Liver (tissue), 9 donors: Measurements from ENCODE around the gene SNAI3. TPM values are rescaled to one million over a fixed set of nuclear protein-coding genes. Genes with fewer than 3 reads are reported as not detected.

Experiments used
- DNase-seq: peaks from one replicate; pipeline ENCODE4 v3.0.0-alpha.2; 2017; ENCODE audit warnings: low spot score
- H3K27ac ChIP-seq, 2 donors: one replicate each; pipeline ENCODE4 v1.7.0; 2013; ENCODE audit warnings: inconsistent platforms in 2 of 2, low read length in 2 of 2, control low read depth in 1 of 2, low read depth in 1 of 2, mild to moderate bottlenecking in 1 of 2
- H3K27me3 ChIP-seq, 4 donors: one replicate each; pipeline versions ENCODE4 v1.6.1 to v1.7.0; 2013; ENCODE audit warnings: low read length in 3 of 4, inconsistent platforms in 1 of 4, mild to moderate bottlenecking in 1 of 4, moderate library complexity in 1 of 4; ENCODE audit not compliant: control insufficient read depth in 4 of 4, insufficient read depth in 4 of 4
- H3K36me3 ChIP-seq, 4 donors: one replicate each; pipeline versions ENCODE4 v1.6.1 to v1.7.0; 2013; ENCODE audit warnings: low read length in 3 of 4, mild to moderate bottlenecking in 3 of 4, low read depth in 1 of 4, moderate library complexity in 1 of 4; ENCODE audit not compliant: control insufficient read depth in 4 of 4, insufficient read depth in 3 of 4
- H3K4me1 ChIP-seq, 4 donors: one replicate each; pipeline versions ENCODE4 v1.6.1 to v1.7.0; 2013; ENCODE audit warnings: low read length in 3 of 4, mild to moderate bottlenecking in 3 of 4, moderate library complexity in 1 of 4; ENCODE audit not compliant: control insufficient read depth in 4 of 4, insufficient read depth in 4 of 4
- H3K4me3 ChIP-seq, 3 donors: one replicate each; pipeline versions ENCODE4 v1.6.1 to v1.7.0; 2013; ENCODE audit warnings: low read length in 3 of 3, control low read depth in 1 of 3, low read depth in 1 of 3, mild to moderate bottlenecking in 1 of 3
- H3K9ac ChIP-seq, 2 donors: one replicate each; pipeline ENCODE4 v1.7.0; 2013; ENCODE audit warnings: low read length in 2 of 2, mild to moderate bottlenecking in 2 of 2, moderate library complexity in 2 of 2, control low read depth in 1 of 2, low read depth in 1 of 2
- H3K9me3 ChIP-seq, 4 donors: one replicate each; pipeline versions ENCODE4 v1.6.1 to v1.7.0; 2013; ENCODE audit warnings: low read length in 3 of 4; ENCODE audit not compliant: control insufficient read depth in 4 of 4
- CTCF ChIP-seq: fragments of 150-350 bp; IDR thresholded peaks from 2 replicates; pipeline ENCODE4 v1.5.1; 2017; ENCODE audit warnings: improper control_type of control experiment, low read depth, low read length; ENCODE audit not compliant: missing input control
- EGR1 ChIP-seq, 2 donors: IDR thresholded peaks; 2 replicates each; pipeline ENCODE4 v1.6.1; 2016 to 2018; ENCODE audit warnings: antibody characterized with exemption in 2 of 2, low read depth in 2 of 2
- FOXA1 ChIP-seq: IDR thresholded peaks from 2 replicates; pipeline ENCODE4 v1.6.1; 2016; ENCODE audit warnings: antibody characterized with exemption
- FOXA2 ChIP-seq: IDR thresholded peaks from 2 replicates; pipeline ENCODE4 v1.6.1; 2016; ENCODE audit warnings: antibody characterized with exemption
- GABPA ChIP-seq, 2 donors: IDR thresholded peaks in 1 of 2; conservative IDR thresholded peaks in 1 of 2; 2 replicates each; pipeline ENCODE4 v1.6.1; 2016; ENCODE audit warnings: antibody characterized with exemption in 2 of 2, mild to moderate bottlenecking in 1 of 2, moderate library complexity in 1 of 2
- HNF4A ChIP-seq, 2 donors: conservative IDR thresholded peaks; 2 replicates each; pipeline ENCODE4 v1.6.1; 2016; ENCODE audit warnings: antibody characterized with exemption in 2 of 2, mild to moderate bottlenecking in 2 of 2
- HNF4G ChIP-seq: IDR thresholded peaks from 2 replicates; pipeline ENCODE4 v1.6.1; 2016; ENCODE audit warnings: antibody characterized with exemption
- JUND ChIP-seq, 2 donors: IDR thresholded peaks; 2 replicates each; pipeline ENCODE4 v1.6.1; 2016; ENCODE audit warnings: antibody characterized with exemption in 2 of 2
- NR2F2 ChIP-seq: IDR thresholded peaks from 2 replicates; pipeline ENCODE4 v1.6.1; 2016; ENCODE audit warnings: antibody characterized with exemption
- RAD21 ChIP-seq, 2 donors: IDR thresholded peaks; 2 replicates each; pipeline ENCODE4 v1.6.1; 2016; ENCODE audit warnings: antibody characterized with exemption in 2 of 2, mild to moderate bottlenecking in 2 of 2
- SP1 ChIP-seq: IDR thresholded peaks from 2 replicates; pipeline ENCODE4 v1.6.1; 2018; ENCODE audit warnings: antibody characterized with exemption, mild to moderate bottlenecking
- TAF1 ChIP-seq: conservative IDR thresholded peaks from 2 replicates; pipeline ENCODE4 v1.6.1; 2016; ENCODE audit warnings: antibody characterized with exemption, mild to moderate bottlenecking
- YY1 ChIP-seq: IDR thresholded peaks from 2 replicates; pipeline ENCODE4 v1.6.1; 2016; ENCODE audit warnings: antibody characterized with exemption, mild to moderate bottlenecking
- WGBS: extraction: QIAGEN DNeasy Blood & Tissue Kit; methylation state at CpG from one replicate; pipeline ENCODE4 v1.1.7; 2013; 5-methylcytosine and 5-hydroxymethylcytosine counted together
- polyA plus RNA-seq, 2 donors: library from polyadenylated mRNA; stranded (reverse) in 1 of 2; unstranded in 1 of 2; fragments of 200-250 nt in 1 of 2; fragments of >200 nt in 1 of 2; fragmentation: Nextera tagmentation in 1 of 2; extraction: Ambion mirVana in 1 of 2; gene quantifications; one replicate each; pipeline versions ENCODE4 v1.2.1 to v1.2.3, GENCODE V29; 2013 to 2015
- total RNA-seq, 2 donors: library from RNA; depleted of rRNA; stranded (reverse); fragments of >200 nt; gene quantifications; one replicate each; pipeline ENCODE4 v1.2.3, GENCODE V29; 2014
- TF ChIP-seq, protein P1 (sequence below): IDR thresholded peaks from 2 replicates; pipeline ENCODE4 v1.6.1; 2016; ENCODE audit warnings: antibody characterized with exemption, mild to moderate bottlenecking
- TF ChIP-seq, protein P2 (sequence below): IDR thresholded peaks from 2 replicates; pipeline ENCODE4 v1.6.1; 2016; ENCODE audit warnings: antibody characterized with exemption
- TF ChIP-seq, protein P3 (sequence below): IDR thresholded peaks from 2 replicates; pipeline ENCODE4 v1.6.1; 2016; ENCODE audit warnings: antibody characterized with exemption
- donor health status: healthy.
- donor health status: healthy.
- donor health status: healthy.
- donor health status: healthy.
- donor health status: healthy.

The SNAI3 gene
- total and polyA plus RNA-seq, 4 donors: 0.05 to 0.48 (median 0.20) TPM

DNA sequence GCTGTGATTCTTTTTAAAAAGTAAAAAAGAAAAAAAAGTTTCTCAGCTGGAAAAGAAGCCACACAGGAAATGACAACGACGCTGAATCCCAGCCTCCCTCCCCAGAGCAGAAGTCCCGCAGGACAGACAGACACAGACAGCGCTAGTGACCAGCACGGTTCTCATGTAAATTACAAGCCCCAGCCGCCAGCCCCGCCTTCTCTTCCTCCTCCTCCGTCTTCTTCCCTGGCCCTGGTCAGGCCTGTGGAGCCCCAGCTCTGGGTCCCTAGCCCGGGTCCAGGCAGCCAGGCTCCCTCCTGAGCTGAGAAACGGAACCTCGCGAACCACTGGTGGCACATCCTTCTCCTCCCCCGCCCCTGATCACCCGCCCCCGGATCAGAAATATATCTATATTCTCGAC, 54.9 kb downstream of the SNAI3 start:
- TF ChIP-seq JUND (IDR thresholded peaks at IDR 0.05) (no peak), FOXA2 (no peak), FOXA1 (no peak), EGR1 (IDR thresholded peaks at IDR 0.05; ENCODE audit: low read depth in 2 of 2) (no peak), CTCF (no peak), HNF4G (no peak), TAF1 (no peak), RAD21 (IDR thresholded peaks at IDR 0.05) (no peak)
- TF ChIP-seq, protein P1, sequence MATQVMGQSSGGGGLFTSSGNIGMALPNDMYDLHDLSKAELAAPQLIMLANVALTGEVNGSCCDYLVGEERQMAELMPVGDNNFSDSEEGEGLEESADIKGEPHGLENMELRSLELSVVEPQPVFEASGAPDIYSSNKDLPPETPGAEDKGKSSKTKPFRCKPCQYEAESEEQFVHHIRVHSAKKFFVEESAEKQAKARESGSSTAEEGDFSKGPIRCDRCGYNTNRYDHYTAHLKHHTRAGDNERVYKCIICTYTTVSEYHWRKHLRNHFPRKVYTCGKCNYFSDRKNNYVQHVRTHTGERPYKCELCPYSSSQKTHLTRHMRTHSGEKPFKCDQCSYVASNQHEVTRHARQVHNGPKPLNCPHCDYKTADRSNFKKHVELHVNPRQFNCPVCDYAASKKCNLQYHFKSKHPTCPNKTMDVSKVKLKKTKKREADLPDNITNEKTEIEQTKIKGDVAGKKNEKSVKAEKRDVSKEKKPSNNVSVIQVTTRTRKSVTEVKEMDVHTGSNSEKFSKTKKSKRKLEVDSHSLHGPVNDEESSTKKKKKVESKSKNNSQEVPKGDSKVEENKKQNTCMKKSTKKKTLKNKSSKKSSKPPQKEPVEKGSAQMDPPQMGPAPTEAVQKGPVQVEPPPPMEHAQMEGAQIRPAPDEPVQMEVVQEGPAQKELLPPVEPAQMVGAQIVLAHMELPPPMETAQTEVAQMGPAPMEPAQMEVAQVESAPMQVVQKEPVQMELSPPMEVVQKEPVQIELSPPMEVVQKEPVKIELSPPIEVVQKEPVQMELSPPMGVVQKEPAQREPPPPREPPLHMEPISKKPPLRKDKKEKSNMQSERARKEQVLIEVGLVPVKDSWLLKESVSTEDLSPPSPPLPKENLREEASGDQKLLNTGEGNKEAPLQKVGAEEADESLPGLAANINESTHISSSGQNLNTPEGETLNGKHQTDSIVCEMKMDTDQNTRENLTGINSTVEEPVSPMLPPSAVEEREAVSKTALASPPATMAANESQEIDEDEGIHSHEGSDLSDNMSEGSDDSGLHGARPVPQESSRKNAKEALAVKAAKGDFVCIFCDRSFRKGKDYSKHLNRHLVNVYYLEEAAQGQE: no peak
- H3K4me1 ChIP-seq: peaks cover 0 to 14% (median 4%) of the 10 kb centered on the region in 4 donors
- 85% methylated on average over 16 of the region's 16 CpGs for WGBS
- H3K36me3 ChIP-seq: peaks cover 10 to 50% (median 14%) of the 10 kb centered on the region in 4 donors
- H3K27me3 ChIP-seq: no peaks in the 10 kb centered on the region
- DNase-seq: no peak
- H3K9me3 ChIP-seq: no peaks in the 10 kb centered on the region
- H3K4me3 ChIP-seq: no peak overlapping the region
- no peak overlapping the region for H3K27ac ChIP-seq
- H3K9ac ChIP-seq: no peak overlapping the region

DNA sequence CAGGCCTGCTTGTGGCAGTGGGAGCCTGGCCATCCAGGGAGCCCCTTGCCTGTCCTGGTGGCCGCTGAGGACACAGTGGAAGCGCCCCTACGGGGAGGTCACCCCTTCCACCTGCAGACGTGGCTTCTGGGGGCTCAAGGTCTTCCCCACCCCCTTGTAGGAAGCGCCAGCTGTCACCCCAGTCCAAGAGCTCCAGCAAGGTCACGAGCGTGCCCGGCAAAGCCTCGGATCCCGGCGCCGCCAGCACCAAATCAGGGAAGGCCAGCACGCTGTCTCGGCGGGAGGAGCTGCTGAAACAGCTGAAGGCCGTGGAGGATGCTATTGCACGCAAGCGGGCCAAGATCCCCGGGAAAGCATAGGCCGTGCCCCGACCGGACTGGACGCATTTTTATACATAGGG, 55.4 kb downstream of the SNAI3 start:
- Histone ChIP-seq H3K9me3 (no peaks in the 10 kb centered on the region), H3K27ac (no peak overlapping the region), H3K4me1 (peaks cover 0 to 14% (median 4%) of the 10 kb centered on the region in 4 donors), H3K9ac (no peak overlapping the region), H3K36me3 (peaks cover 10 to 50% (median 14%) of the 10 kb centered on the region in 4 donors), H3K4me3 (no peak overlapping the region), H3K27me3 (no peaks in the 10 kb centered on the region)
- no peak for TF ChIP-seq NR2F2
- no peak for TF ChIP-seq JUND (IDR thresholded peaks at IDR 0.05)
- no peak for TF ChIP-seq HNF4A (conservative IDR thresholded peaks at IDR 0.05)
- TF ChIP-seq TAF1: no peak
- no peak for TF ChIP-seq FOXA2
- TF ChIP-seq, protein P2, sequence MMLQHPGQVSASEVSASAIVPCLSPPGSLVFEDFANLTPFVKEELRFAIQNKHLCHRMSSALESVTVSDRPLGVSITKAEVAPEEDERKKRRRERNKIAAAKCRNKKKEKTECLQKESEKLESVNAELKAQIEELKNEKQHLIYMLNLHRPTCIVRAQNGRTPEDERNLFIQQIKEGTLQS: no peak
- no peak for TF ChIP-seq SP1
- TF ChIP-seq GABPA (IDR thresholded peaks at IDR 0.05 in 1 of 2, conservative IDR thresholded peaks at IDR 0.05 in 1 of 2): no peak
- 97% methylated on average over 23 of the region's 23 CpGs for WGBS
- no peak for DNase-seq

DNA sequence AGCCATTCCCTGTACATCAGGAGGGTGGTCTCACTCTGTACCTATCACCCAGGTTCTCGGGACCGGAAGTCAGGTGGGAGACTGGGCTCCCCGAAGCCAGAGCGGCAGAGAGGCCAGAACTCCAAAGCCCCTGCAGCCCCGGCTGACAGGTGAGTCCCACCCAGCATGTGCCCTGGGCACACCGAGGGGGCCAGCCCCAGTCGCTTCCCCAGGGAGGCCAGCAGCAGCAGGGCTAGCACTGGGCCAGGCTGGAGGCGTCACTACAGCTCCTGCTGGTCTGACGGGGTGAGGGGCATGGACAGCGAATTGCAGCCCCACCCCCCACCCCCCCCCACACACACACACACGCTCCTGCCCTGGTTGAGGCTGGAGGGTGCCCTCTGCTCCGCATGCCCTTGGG, 55.9 kb downstream of the SNAI3 start:
- peaks cover 0 to 14% (median 4%) of the 10 kb centered on the region in 4 donors for H3K4me1 ChIP-seq
- no peak for DNase-seq
- H3K27me3 ChIP-seq: no peaks in the 10 kb centered on the region
- no peak overlapping the region for H3K27ac ChIP-seq
- no peak overlapping the region for H3K4me3 ChIP-seq
- no peak overlapping the region for H3K9ac ChIP-seq
- H3K9me3 ChIP-seq: no peaks in the 10 kb centered on the region
- H3K36me3 ChIP-seq: peaks cover 10 to 51% (median 14%) of the 10 kb centered on the region in 4 donors
- WGBS: 97% methylated on average over 12 of the region's 12 CpGs
- TF ChIP-seq CTCF: no peak
- TF ChIP-seq FOXA2: no peak
- no peak for TF ChIP-seq HNF4G
- no peak for TF ChIP-seq JUND (IDR thresholded peaks at IDR 0.05)
- TF ChIP-seq YY1: no peak
- TF ChIP-seq FOXA1: no peak
- TF ChIP-seq NR2F2: no peak
- TF ChIP-seq, protein P2: no peak
- no peak for TF ChIP-seq HNF4A (conservative IDR thresholded peaks at IDR 0.05)
- TF ChIP-seq, protein P3, sequence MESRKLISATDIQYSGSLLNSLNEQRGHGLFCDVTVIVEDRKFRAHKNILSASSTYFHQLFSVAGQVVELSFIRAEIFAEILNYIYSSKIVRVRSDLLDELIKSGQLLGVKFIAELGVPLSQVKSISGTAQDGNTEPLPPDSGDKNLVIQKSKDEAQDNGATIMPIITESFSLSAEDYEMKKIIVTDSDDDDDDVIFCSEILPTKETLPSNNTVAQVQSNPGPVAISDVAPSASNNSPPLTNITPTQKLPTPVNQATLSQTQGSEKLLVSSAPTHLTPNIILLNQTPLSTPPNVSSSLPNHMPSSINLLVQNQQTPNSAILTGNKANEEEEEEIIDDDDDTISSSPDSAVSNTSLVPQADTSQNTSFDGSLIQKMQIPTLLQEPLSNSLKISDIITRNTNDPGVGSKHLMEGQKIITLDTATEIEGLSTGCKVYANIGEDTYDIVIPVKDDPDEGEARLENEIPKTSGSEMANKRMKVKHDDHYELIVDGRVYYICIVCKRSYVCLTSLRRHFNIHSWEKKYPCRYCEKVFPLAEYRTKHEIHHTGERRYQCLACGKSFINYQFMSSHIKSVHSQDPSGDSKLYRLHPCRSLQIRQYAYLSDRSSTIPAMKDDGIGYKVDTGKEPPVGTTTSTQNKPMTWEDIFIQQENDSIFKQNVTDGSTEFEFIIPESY: no peak
